NCI-H2107 treated with DMSO at 0.1 percent for 48 hours (cell line): Measurements from ENCODE around the gene KLHDC8B.

Experiments used
- DNase-seq: peaks from one replicate; lab custom pipeline; 2025; ENCODE audit not compliant: unreplicated experiment; lab: John Stamatoyannopoulos, UW

Gene KLHDC8B

DNA sequence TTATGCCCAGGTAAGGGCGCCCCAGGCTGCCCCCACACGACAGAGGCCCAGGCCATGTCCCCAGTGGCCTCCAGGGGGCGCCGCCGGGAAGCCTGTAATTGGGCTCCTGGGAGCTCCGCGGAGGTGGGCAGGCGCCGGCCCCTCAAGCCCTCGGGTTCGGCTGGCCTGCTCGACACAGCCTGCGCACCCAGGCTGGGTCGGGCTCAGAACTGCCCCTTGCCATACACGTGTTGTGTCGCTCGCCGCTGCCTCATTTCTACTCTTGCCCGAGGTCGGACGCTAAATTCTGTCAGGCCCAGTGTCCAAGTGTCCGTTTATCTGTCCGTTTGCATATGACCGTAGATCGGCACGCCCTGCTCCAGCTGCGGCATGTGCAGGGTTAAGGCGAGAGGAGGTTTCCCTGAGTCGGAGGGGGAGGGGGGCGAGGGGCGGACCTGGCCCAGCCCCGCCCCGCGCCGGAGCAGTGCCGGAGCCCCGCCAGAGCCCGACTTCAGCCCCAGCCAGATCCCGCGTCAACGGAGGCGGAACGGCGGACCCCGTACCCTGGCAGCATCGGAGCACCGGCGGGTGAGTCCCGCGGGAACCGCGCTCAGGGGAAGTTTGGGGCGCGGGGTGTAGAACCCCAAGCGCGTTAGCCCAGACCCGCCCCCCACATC, at the start of gene KLHDC8B:
Gene KLHDC8B, plus strand, starts transcription at position 480 of the 656 bp plus-strand sequence. CDS start 1,172 bp downstream, outside the sequence.
- no peak for DNase-seq

- DNase-seq, result no peak
Observed at GRCh38 chr3:49122022-49122421, 49.4 kb upstream of the KLHDC8B start.

- no peak for DNase-seq
Observed at GRCh38 chr3:49122451-49122850, 48.9 kb upstream of the KLHDC8B start.

DNA sequence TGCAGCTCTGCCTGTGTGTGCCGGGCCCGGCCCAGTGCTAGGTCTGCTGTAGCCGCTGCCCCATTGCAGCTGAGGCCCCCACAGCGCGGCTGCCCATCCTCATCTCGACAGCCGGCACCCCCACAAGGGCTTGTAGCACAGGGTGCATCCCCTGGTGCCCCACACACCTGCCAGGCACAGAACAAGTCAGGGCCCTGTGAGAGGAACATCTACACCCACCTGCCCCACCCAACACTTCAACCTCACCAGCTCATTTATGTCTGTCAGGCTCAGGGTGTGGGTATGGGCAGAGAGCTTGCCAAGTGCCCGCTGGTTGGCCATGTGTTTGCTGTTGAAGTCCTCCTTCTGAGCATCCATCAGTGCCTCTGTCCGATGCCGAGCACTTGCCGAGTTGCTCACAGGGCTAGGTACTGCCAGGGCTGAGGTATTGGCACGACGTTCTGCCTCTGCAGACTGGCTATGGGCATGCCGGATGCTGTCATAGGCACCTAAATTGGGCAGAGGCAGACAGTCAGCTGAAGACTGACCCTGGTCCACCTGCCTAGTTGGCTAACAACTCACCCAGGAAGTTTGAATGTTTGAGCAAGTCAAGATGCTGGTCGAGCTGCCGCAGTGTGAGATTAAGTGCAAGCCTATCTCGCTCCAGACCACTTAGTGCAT, 48.4 kb upstream of the KLHDC8B start:
- no peak for DNase-seq

- DNase-seq, result no peak
Observed at GRCh38 chr3:49123687-49124086, 47.7 kb upstream of the KLHDC8B start.

DNA sequence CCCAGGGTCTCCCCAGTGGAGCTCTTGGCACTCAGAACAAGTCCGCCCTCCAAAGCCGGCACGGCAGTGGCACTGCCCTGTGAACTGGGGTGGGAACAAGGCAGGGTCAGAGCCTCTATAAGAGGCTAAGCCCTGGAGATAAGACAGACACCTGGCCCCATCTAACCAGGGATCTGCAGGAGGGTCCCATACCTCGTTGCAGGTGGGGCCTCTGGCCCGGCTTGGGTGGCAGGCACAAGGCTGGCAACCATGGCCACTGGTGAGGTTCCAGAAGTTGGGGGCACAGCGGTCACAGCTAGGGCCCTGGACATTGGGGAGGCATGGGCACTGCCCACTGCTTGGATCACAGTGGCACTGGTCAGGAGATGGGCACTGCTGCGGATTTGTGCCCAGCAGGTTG, 47.2 kb upstream of the KLHDC8B start:
- DNase-seq, result no peak

DNA sequence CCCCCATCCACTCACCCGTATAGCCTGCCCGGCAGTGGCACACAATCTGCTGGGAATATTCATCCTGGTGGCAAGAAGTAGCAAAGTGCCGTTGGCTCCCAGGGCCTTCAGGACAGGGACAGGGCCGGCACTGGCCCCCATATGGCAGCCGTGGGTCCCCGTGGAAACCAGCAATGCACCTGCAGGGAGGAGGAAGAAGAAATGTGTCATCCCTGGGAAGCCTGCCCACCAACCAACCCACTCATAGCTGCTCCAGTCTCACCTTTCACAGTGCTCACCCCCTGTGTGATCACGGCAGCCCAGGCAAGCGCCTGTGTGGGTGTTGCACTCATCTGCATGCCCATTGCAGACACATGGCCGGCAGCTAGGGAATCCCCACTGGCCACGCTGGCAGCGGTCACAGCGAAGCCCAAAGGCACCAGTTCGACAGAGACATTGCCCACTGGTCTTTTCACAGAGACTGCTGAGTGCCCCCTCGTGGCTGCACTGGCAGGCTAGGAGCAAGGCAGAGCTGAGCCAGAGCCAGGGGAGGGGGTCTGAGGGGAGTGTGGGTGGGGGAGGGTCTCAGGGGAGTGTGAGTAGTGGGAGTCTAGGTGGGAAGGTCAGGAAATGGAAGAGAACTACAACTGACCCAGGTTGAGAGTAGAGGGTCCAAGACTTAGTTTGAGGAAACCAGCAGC, 46.3 kb upstream of the KLHDC8B start:
- DNase-seq, result no peak

DNA sequence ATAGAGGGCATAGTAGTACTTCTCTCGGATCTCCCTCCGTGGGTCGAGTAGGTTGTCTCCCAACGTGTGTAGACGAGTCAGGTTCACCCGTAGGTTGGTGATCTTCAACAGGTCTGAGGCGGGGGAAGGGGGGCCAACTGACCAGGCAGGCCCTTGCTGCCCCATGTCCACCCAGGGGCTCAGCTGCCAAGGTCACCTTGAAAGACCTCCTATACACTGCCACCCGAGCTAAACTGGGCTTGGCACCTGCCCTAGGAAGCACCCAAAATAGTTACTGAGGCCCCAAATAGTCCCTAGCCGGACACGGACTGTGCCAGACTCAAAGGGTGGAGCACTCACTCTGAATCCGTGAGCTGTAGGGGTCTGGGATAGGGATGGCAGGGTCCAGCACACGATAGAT, 40.4 kb upstream of the KLHDC8B start:
- DNase-seq, result no peak

DNA sequence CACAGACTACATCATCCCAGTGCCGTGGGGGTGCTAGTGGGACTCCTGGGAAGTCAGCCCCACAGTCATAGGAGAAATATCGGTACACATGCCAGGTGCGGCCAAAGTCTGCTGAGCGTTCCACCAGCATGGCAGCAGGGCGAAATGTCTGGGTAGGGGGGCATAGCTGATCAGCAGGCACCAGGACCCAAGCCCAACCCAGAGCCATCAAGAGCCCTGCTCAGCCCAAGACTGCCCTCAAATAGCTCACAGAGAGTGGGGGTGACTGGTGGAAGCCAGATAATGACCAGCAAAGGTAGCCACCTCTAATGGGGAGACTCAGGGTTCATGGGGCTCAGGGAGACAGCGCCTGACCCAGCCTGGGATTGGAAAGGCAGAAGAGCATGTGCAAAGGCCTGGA, 39.8 kb upstream of the KLHDC8B start:
- DNase-seq, result no peak

GRCh38 chr3:49132073-49132436, 39.3 kb upstream of the KLHDC8B start:
- no peak for DNase-seq

DNA sequence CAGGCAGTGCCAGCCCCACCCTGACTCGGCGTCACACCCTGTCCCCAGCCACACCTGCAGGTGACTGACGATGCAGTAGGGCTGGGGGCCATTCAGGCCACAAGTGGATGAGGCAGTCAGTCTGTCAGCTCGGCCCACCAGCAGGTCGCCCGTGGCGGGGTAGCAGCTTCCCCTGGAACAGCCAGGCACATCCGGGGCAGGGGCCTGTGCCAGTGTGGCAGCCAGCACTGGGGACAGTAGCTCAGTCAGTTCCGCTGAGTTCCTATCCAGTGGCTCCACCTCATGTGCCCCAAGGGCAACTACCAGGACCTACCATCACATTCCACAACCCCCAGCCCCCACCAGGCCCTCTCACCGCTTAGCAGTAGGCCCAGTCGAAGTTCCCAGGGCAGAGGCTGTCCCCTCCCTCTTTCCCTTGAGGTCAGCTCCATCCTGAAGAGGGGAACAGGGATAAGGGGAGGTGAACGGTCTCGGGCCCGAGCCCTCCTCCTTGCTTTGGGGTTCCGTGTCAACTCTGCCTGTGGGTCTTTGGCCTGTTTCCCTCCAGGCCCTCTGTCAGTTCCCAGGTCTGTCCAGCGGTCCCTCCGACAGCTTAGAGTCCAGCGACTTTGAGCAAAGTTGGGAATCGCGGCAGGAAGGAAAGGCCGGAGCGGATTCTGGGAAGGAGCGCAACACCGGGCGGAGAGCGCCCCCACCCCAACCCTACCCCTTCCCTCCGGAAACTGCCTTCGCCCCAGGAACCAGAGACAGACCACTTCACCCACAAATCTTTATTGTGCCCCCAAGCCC, 38.8 kb upstream of the KLHDC8B start, which contains the start of gene LAMB2:
Gene LAMB2, minus strand, starts transcription at position 614 of the 789 bp plus-strand sequence. Its CDS starts 183 bp downstream, at position 431.
- DNase-seq, result no peak

GRCh38 chr3:49133226-49133951, 38.0 kb upstream of the KLHDC8B start:
- no peak for DNase-seq

GRCh38 chr3:49134471-49135265, 36.7 kb upstream of the KLHDC8B start:
- DNase-seq, result no peak

- DNase-seq, result no peak
Observed at GRCh38 chr3:49135499-49135898, 35.9 kb upstream of the KLHDC8B start.

GRCh38 chr3:49140080-49140479, 31.3 kb upstream of the KLHDC8B start:
- no peak for DNase-seq

DNA sequence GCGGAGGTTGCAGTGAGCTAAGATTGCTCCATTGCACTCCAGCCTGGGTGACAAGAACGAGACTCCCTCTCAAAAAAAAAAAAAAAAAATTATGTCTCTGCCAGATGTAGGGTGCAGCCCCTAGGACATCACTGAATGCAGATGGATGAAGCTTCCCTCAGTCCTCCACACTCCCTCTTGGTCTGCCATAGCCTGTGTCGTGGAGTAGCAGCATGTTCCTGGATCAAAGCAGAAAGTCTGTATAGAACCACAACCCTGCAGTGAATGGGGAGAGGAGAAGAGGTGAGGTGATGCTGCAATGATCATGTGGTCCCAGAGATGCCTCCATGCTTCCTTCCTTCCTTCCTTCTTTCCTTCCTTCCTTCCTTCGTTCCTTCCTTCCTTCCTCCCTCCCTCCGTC, 23.2 kb upstream of the KLHDC8B start:
- no peak for DNase-seq

GRCh38 chr3:49151610-49152009, 19.8 kb upstream of the KLHDC8B start:
- no peak for DNase-seq

GRCh38 chr3:49153349-49153912, 18.0 kb upstream of the KLHDC8B start:
- DNase-seq, result no peak

DNA sequence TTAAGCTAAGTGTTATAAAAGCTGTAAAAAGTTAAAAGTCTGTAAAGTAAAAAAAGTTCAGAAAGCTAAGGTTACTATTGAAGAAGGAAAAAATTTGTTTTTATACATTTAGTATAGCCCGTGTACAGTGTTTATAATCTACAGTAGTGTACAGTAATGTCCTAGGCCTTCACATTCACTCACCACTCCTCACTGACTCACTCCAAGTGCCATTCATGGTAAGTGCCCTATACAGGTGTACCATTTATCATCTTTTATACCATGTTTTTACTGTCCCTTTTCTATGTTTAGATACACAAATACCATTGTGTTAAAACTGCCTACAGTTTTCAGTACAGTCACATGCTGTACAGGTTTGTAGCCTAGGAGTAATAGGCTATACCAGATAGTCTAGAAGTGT, 14.1 kb upstream of the KLHDC8B start:
- no peak for DNase-seq
